Osteoblast (primary cell): ENCODE results near the gene RNLS. TPM values are rescaled to one million over a fixed set of nuclear protein-coding genes. Genes with fewer than 3 reads are reported as not detected.

ENCODE experiments used
- DNase-seq: peaks from one replicate; pipeline ENCODE4 v3.0.0; 2011; ENCODE audit warnings: low spot score, mixed read lengths; ENCODE audit not compliant: insufficient read length; ENCODE audit errors: missing footprints
- H2AFZ ChIP-seq: 2 replicates; pipeline ENCODE4 v1.6.0; 2011; ENCODE audit warnings: mild to moderate bottlenecking, low read length
- H3K27ac ChIP-seq: 2 replicates; pipeline ENCODE4 v1.5.1; 2011; ENCODE audit warnings: mild to moderate bottlenecking, low read depth, low read length, moderate library complexity
- H3K27me3 ChIP-seq: 2 replicates; pipeline ENCODE4 v1.6.0; 2012; ENCODE audit warnings: mild to moderate bottlenecking, control low read depth, inconsistent platforms, low read length, moderate library complexity; ENCODE audit not compliant: insufficient read depth
- H3K36me3 ChIP-seq: 2 replicates; pipeline ENCODE4 v1.5.1; 2011; ENCODE audit warnings: mild to moderate bottlenecking, low read length, control low read depth, moderate library complexity; ENCODE audit not compliant: insufficient read depth
- H3K4me1 ChIP-seq: 2 replicates; pipeline ENCODE4 v1.5.1; 2011; ENCODE audit warnings: mild to moderate bottlenecking, low read length, control low read depth, moderate library complexity; ENCODE audit not compliant: insufficient read depth
- H3K4me2 ChIP-seq: 2 replicates; pipeline ENCODE4 v1.6.0; 2011; ENCODE audit warnings: mild to moderate bottlenecking, low read length; ENCODE audit not compliant: insufficient read depth
- H3K4me3 ChIP-seq: fragments of 200-600 bp; sonication (generic); 3 replicates; pipeline ENCODE4 v1.5.1; 2012; ENCODE audit warnings: mild to moderate bottlenecking, low read length, inconsistent platforms; ENCODE audit not compliant: insufficient read depth
- H3K79me2 ChIP-seq: 2 replicates; pipeline ENCODE4 v1.6.0; 2012; ENCODE audit warnings: mild to moderate bottlenecking, low read length, control low read depth, inconsistent platforms; ENCODE audit not compliant: insufficient read depth
- H3K9me3 ChIP-seq: 2 replicates; pipeline ENCODE4 v1.5.1; 2011; ENCODE audit warnings: low read depth, low read length, control low read depth
- H4K20me1 ChIP-seq: 2 replicates; pipeline ENCODE4 v1.6.0; 2012; ENCODE audit warnings: mild to moderate bottlenecking, low read length, control low read depth; ENCODE audit not compliant: insufficient read depth
- total RNA-seq: library from RNA; depleted of rRNA; stranded (reverse); fragments of >200 nt; gene quantifications from 2 replicates; pipeline ENCODE4 v1.2.3, GENCODE V29; 2012
- TF ChIP-seq, protein P1 (sequence below): IDR thresholded peaks from 2 replicates; pipeline ENCODE4 v1.5.1; 2011; ENCODE audit warnings: mild to moderate bottlenecking, low read depth, low read length, moderate library complexity; ENCODE audit errors: extremely low read depth

RNLS gene
- total RNA-seq, 1 donor: 22.4 TPM

DNA sequence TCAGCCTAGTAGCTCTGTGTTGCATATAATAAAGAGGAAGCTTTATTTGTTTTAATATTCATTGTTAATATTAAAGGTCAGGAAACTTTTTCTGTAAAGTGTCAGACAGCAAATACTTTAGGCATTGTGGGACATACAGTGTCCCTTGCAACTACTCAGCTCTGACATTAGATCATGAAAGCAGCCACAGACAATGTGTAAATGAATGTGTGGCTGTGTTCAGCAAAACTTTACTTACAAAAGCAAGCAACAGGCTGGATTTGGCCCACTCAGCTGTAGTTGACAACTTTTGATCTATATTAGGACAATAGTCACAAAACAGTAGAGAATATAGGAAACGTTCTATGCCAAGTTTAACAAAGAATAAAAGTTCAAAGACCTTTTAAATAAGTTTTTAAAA lies 173.3 kb downstream of the RNLS start:
- H3K4me3 ChIP-seq: no peak overlapping the region
- H3K27me3 ChIP-seq: no peaks in the 10 kb centered on the region
- TF ChIP-seq, protein P1, sequence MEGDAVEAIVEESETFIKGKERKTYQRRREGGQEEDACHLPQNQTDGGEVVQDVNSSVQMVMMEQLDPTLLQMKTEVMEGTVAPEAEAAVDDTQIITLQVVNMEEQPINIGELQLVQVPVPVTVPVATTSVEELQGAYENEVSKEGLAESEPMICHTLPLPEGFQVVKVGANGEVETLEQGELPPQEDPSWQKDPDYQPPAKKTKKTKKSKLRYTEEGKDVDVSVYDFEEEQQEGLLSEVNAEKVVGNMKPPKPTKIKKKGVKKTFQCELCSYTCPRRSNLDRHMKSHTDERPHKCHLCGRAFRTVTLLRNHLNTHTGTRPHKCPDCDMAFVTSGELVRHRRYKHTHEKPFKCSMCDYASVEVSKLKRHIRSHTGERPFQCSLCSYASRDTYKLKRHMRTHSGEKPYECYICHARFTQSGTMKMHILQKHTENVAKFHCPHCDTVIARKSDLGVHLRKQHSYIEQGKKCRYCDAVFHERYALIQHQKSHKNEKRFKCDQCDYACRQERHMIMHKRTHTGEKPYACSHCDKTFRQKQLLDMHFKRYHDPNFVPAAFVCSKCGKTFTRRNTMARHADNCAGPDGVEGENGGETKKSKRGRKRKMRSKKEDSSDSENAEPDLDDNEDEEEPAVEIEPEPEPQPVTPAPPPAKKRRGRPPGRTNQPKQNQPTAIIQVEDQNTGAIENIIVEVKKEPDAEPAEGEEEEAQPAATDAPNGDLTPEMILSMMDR: no peak
- H3K79me2 ChIP-seq: no peaks in the 10 kb centered on the region
- no peak overlapping the region for H3K27ac ChIP-seq
- no peaks in the 10 kb centered on the region for H3K4me1 ChIP-seq
- H3K9me3 ChIP-seq: no peaks in the 10 kb centered on the region
- DNase-seq: no peak
- H3K36me3 ChIP-seq: no peaks in the 10 kb centered on the region
- H2AFZ ChIP-seq: no peak overlapping the region
- H3K4me2 ChIP-seq: no peak overlapping the region
- H4K20me1 ChIP-seq: no peaks in the 10 kb centered on the region

DNA sequence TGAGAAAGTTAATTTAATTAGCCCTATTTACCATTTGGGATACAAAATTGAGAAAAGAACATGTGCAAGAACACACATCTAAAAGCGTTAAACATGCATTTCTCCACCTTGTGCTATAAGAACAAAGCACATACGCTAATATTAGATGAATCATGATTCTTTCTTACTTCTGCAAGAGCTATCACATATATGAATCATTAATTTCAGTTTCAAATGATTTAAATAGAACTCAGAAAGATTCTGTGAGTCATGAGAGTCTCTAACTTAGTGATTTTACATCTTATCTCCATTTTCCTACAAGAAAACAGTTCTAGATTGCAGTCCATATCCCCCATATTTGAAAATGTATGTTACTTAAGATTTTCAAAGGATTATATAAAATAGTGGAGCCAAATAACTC lies 173.9 kb downstream of the RNLS start:
- Histone ChIP-seq H3K4me1 (no peaks in the 10 kb centered on the region), H3K27me3 (no peaks in the 10 kb centered on the region), H3K27ac (no peak overlapping the region), H3K4me3 (no peak overlapping the region), H3K36me3 (no peaks in the 10 kb centered on the region), H4K20me1 (no peaks in the 10 kb centered on the region), H3K4me2 (no peak overlapping the region), H3K9me3 (no peaks in the 10 kb centered on the region), H2AFZ (no peak overlapping the region), H3K79me2 (no peaks in the 10 kb centered on the region)
- TF ChIP-seq, protein P1: no peak
- no peak for DNase-seq

DNA sequence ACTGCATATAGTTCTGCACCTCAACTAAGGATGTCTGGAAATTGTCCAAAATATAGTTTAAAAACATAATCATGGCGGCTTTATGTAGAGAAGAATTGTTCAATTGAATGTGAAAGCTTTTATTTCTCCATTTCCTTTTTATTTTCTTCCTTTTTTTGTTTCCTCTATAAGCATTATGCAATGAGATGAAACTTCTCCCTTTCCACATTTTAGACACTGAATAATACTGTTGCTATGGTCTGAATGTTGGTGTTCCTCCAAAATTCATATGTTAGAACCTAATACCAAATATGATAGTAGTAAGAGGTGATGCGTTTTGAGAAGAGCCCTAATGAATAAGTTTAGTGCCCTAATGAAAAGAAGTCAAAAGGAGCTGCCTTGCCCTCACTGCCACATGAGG lies 175.0 kb downstream of the RNLS start:
- no peak overlapping the region for H3K4me3 ChIP-seq
- H3K79me2 ChIP-seq: no peaks in the 10 kb centered on the region
- TF ChIP-seq, protein P1: no peak
- DNase-seq: no peak
- no peaks in the 10 kb centered on the region for H3K36me3 ChIP-seq
- no peaks in the 10 kb centered on the region for H3K4me1 ChIP-seq
- no peak overlapping the region for H3K4me2 ChIP-seq
- no peaks in the 10 kb centered on the region for H3K27me3 ChIP-seq
- H4K20me1 ChIP-seq: no peaks in the 10 kb centered on the region
- H3K27ac ChIP-seq: no peak overlapping the region
- H2AFZ ChIP-seq: no peak overlapping the region
- H3K9me3 ChIP-seq: no peaks in the 10 kb centered on the region

DNA sequence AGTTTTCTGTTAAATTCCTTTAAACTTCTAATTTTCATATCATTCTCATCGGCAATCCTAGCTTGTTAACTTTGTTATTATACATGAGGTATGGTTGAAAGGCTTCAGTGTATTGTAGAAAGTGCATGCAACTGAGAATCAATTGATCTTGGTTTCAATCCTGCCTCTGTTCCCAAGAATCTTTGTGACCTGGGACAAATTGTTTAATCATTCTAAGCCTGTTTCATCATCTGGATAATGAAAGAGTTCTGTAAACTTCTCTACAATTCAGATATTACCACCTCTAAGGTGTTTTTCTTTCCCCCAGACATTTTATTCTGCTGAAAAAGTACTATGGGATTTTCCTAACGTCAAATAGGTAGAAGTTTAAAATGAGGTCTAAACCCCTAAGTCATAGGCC lies 179.0 kb downstream of the RNLS start:
- Histone ChIP-seq H3K9me3 (no peaks in the 10 kb centered on the region), H3K36me3 (no peaks in the 10 kb centered on the region), H3K4me1 (no peaks in the 10 kb centered on the region), H2AFZ (no peak overlapping the region), H3K27me3 (no peaks in the 10 kb centered on the region), H3K79me2 (no peaks in the 10 kb centered on the region), H3K27ac (no peak overlapping the region), H3K4me3 (no peak overlapping the region), H3K4me2 (no peak overlapping the region), H4K20me1 (no peaks in the 10 kb centered on the region)
- DNase-seq: no peak
- TF ChIP-seq, protein P1: no peak
